Vagina (tissue), 2 donors: ENCODE data around the gene VCAM1. TPM values are rescaled to one million over a fixed set of nuclear protein-coding genes. Genes with fewer than 3 reads are reported as not detected.
A peak's percentile ranks its signal among the peaks of the same experiment; 100 is the strongest.

Experiments used
- DNase-seq, 2 donors: peaks; one replicate each; pipeline ENCODE4 v3.0.0-alpha.2; 2017; ENCODE audit errors: extremely low spot score in 2 of 2
- H3K27ac ChIP-seq: fragments of 200-600 bp; sonication (generic); one replicate; pipeline ENCODE4 v1.5.1; 2019
- H3K27me3 ChIP-seq: fragments of 200-600 bp; sonication (generic); one replicate; pipeline ENCODE4 v1.5.1; 2019
- H3K36me3 ChIP-seq, 2 donors: fragments of 200-600 bp; sonication (generic); one replicate each; pipeline ENCODE4 v1.5.1; 2017 to 2019
- H3K4me1 ChIP-seq: fragments of 200-600 bp; sonication (generic); one replicate; pipeline ENCODE4 v1.5.1; 2019
- H3K4me3 ChIP-seq, 2 donors: fragments of 200-600 bp; sonication (generic); 1 replicate in 1 of 2; 2 replicates in 1 of 2; pipeline ENCODE4 v1.5.1; 2016 to 2019
- H3K9me3 ChIP-seq: fragments of 200-600 bp; sonication (generic); one replicate; pipeline ENCODE4 v1.5.1; 2019
- CTCF ChIP-seq, 3 experiments: fragments of 450-650 bp in 2 of 3; fragments of 200-600 bp in 1 of 3; sonication (generic) in 1 of 3; IDR thresholded peaks; one replicate each; pipeline ENCODE4 v1.5.1; 2017 to 2019; ENCODE audit warnings: antibody characterized with exemption in 3 of 3, mild to moderate bottlenecking in 2 of 3, moderate library complexity in 2 of 3
- POLR2A ChIP-seq, 2 donors: fragments of 450-650 bp; IDR thresholded peaks; one replicate each; pipeline ENCODE4 v1.6.1; 2017; ENCODE audit warnings: antibody characterized with exemption in 2 of 2, mild to moderate bottlenecking in 2 of 2, moderate library complexity in 2 of 2
- POLR2AphosphoS5 ChIP-seq, 2 donors: sonication (generic); formaldehyde crosslinking; IDR thresholded peaks; one replicate each; pipeline ENCODE4 v1.9.0; 2017; ENCODE audit warnings: antibody characterized with exemption in 2 of 2, mild to moderate bottlenecking in 2 of 2, low read depth in 1 of 2; ENCODE audit not compliant: insufficient read depth in 1 of 2
- intact Hi-C: fragments of 100-400 bp; cut with DNase I; formaldehyde crosslinking; loops from one replicate; pipeline ENCODE4 v1.15.1; 2023
- total RNA-seq: library from RNA; depleted of rRNA; stranded (reverse); fragments of >200 nt; gene quantifications from one replicate; pipeline ENCODE4 v1.2.3, GENCODE V29; 2016

VCAM1 gene
- total RNA-seq, 1 donor from 2014 or later: 5.6 TPM

- Histone ChIP-seq H3K27ac (no peak overlapping the region), H3K36me3 (no peaks in the 10 kb centered on the region), H3K9me3 (no peaks in the 10 kb centered on the region), H3K27me3 (no peaks in the 10 kb centered on the region), H3K4me3 (no peak overlapping the region), H3K4me1 (no peaks in the 10 kb centered on the region)
- intact Hi-C loops: no loop called here
- no peak for DNase-seq
- TF ChIP-seq CTCF (IDR thresholded peaks at IDR 0.05): no peak
- TF ChIP-seq POLR2A (IDR thresholded peaks at IDR 0.05): no peak
- no peak for TF ChIP-seq POLR2AphosphoS5 (IDR thresholded peaks at IDR 0.05; ENCODE audit: insufficient read depth in 1 of 2, low read depth in 1 of 2)
Observed at GRCh38 chr1:100731758-100732157, 12.2 kb downstream of the VCAM1 start.

GRCh38 chr1:100734676-100735075 lies 15.1 kb downstream of the VCAM1 start:
- H3K4me1 ChIP-seq: no peaks in the 10 kb centered on the region
- no peak overlapping the region for H3K4me3 ChIP-seq
- no peaks in the 10 kb centered on the region for H3K27me3 ChIP-seq
- intact Hi-C loops: no loop called here
- TF ChIP-seq CTCF (IDR thresholded peaks at IDR 0.05) (no peak), POLR2AphosphoS5 (IDR thresholded peaks at IDR 0.05; ENCODE audit: insufficient read depth in 1 of 2, low read depth in 1 of 2) (peak in 1 of 2 donors; percentile 15)
- no peaks in the 10 kb centered on the region for H3K9me3 ChIP-seq
- DNase-seq: no peak
- H3K27ac ChIP-seq: no peak overlapping the region
- H3K36me3 ChIP-seq: no peaks in the 10 kb centered on the region

- no peaks in the 10 kb centered on the region for H3K9me3 ChIP-seq
- H3K27ac ChIP-seq: no peak overlapping the region
- TF ChIP-seq CTCF (IDR thresholded peaks at IDR 0.05): no peak
- no peak for TF ChIP-seq POLR2AphosphoS5 (IDR thresholded peaks at IDR 0.05; ENCODE audit: insufficient read depth in 1 of 2, low read depth in 1 of 2)
- DNase-seq: no peak
- no peak overlapping the region for H3K4me3 ChIP-seq
- intact Hi-C loops: no loop called here
- no peaks in the 10 kb centered on the region for H3K36me3 ChIP-seq
- H3K27me3 ChIP-seq: no peaks in the 10 kb centered on the region
- H3K4me1 ChIP-seq: no peaks in the 10 kb centered on the region
Observed at GRCh38 chr1:100735244-100735643, 15.7 kb downstream of the VCAM1 start.

- Histone ChIP-seq H3K9me3 (no peaks in the 10 kb centered on the region), H3K27ac (no peak overlapping the region), H3K27me3 (no peaks in the 10 kb centered on the region), H3K4me3 (no peak overlapping the region), H3K36me3 (no peaks in the 10 kb centered on the region), H3K4me1 (no peaks in the 10 kb centered on the region)
- no peak for DNase-seq
- TF ChIP-seq POLR2A (IDR thresholded peaks at IDR 0.05) (no peak), CTCF (IDR thresholded peaks at IDR 0.05) (no peak), POLR2AphosphoS5 (IDR thresholded peaks at IDR 0.05; ENCODE audit: insufficient read depth in 1 of 2, low read depth in 1 of 2) (no peak)
- intact Hi-C loops: no loop called here
Observed at GRCh38 chr1:100736324-100736723, 16.8 kb downstream of the VCAM1 start.

GRCh38 chr1:100736746-100737145 lies 17.2 kb downstream of the VCAM1 start:
- no peak for DNase-seq

More at GRCh38 chr1:100736746-100737145, 17.2 kb downstream of the VCAM1 start:
- no peak overlapping the region for H3K27ac ChIP-seq
- TF ChIP-seq POLR2AphosphoS5 (IDR thresholded peaks at IDR 0.05; ENCODE audit: insufficient read depth in 1 of 2, low read depth in 1 of 2) (no peak), POLR2A (IDR thresholded peaks at IDR 0.05) (no peak), CTCF (IDR thresholded peaks at IDR 0.05) (no peak)
- no peaks in the 10 kb centered on the region for H3K4me1 ChIP-seq
- no peaks in the 10 kb centered on the region for H3K9me3 ChIP-seq
- no peak overlapping the region for H3K4me3 ChIP-seq
- H3K36me3 ChIP-seq: no peaks in the 10 kb centered on the region
- H3K27me3 ChIP-seq: no peaks in the 10 kb centered on the region
- intact Hi-C loops: no loop called here
